Retinal pigment epithelial cell (primary cell): ENCODE results near the gene ILF3.

Experiments
- DNase-seq: peaks from one replicate; pipeline ENCODE4 v3.0.0-alpha.2; 2010; ENCODE audit warnings: low read depth
- H3K4me3 ChIP-seq: 2 replicates; pipeline ENCODE4 v1.5.1; 2011; ENCODE audit warnings: mild to moderate bottlenecking, low read length, control low read depth, moderate library complexity
- CTCF ChIP-seq: conservative IDR thresholded peaks from 2 replicates; pipeline ENCODE4 v1.5.1; 2011; ENCODE audit warnings: low read depth, low read length, control low read depth, inconsistent platforms

The ILF3 gene

GRCh38 chr19:10618846-10619245 lies 35.3 kb upstream of the ILF3 start:
- H3K4me3 ChIP-seq, result no peak overlapping the region
- DNase-seq, result no peak
- TF ChIP-seq CTCF, result no peak

- no peak for DNase-seq
- no peak overlapping the region for H3K4me3 ChIP-seq
Observed at GRCh38 chr19:10620786-10621185, 33.4 kb upstream of the ILF3 start.

GRCh38 chr19:10621966-10622365 lies 32.2 kb upstream of the ILF3 start:
- TF ChIP-seq CTCF, result no peak
- no peak overlapping the region for H3K4me3 ChIP-seq
- DNase-seq, result no peak

More at GRCh38 chr19:10620786-10621185, 33.4 kb upstream of the ILF3 start:
- no peak for TF ChIP-seq CTCF

- no peak for DNase-seq
- TF ChIP-seq CTCF, result no peak
- H3K4me3 ChIP-seq, result no peak overlapping the region
Observed at GRCh38 chr19:10624585-10624984, 29.6 kb upstream of the ILF3 start.

- peak within 1 kb of the TSS; percentile 64 for H3K4me3 ChIP-seq
- DNase-seq, result no peak
Observed at GRCh38 chr19:10625003-10625761, 29.0 kb upstream of the ILF3 start, which contains the start of gene SLC44A2. Gene SLC44A2, plus strand, starts transcription at chr19:10625553. Its CDS starts 81 bp downstream, at chr19:10625634.

GRCh38 chr19:10625762-10626138 lies 28.4 kb upstream of the ILF3 start:
- TF ChIP-seq CTCF, result no peak
- H3K4me3 ChIP-seq, result peak overlapping the region; percentile 64

More at GRCh38 chr19:10625003-10625761, 29.0 kb upstream of the ILF3 start, which contains the start of gene SLC44A2:
- TF ChIP-seq CTCF, result no peak

GRCh38 chr19:10631874-10632273 lies 22.3 kb upstream of the ILF3 start:
- no peak overlapping the region for H3K4me3 ChIP-seq
- no peak for DNase-seq
- no peak for TF ChIP-seq CTCF

More at GRCh38 chr19:10625762-10626138, 28.4 kb upstream of the ILF3 start:
- no peak for DNase-seq
